Urothelium cell line (cell line): ENCODE measurements around the gene SPEG.
A peak's percentile ranks its signal among the peaks of the same experiment; 100 is the strongest.

Experiments used
- DNase-seq: peaks from one replicate; pipeline ENCODE4 v3.0.0; 2011; ENCODE audit warnings: low spot score, mixed read lengths
- FAIRE-seq: peaks from 2 replicates; lab custom pipeline; 2011; peaks lifted over from hg19 to GRCh38; lab: Jason Lieb, UNC

SPEG gene

DNA sequence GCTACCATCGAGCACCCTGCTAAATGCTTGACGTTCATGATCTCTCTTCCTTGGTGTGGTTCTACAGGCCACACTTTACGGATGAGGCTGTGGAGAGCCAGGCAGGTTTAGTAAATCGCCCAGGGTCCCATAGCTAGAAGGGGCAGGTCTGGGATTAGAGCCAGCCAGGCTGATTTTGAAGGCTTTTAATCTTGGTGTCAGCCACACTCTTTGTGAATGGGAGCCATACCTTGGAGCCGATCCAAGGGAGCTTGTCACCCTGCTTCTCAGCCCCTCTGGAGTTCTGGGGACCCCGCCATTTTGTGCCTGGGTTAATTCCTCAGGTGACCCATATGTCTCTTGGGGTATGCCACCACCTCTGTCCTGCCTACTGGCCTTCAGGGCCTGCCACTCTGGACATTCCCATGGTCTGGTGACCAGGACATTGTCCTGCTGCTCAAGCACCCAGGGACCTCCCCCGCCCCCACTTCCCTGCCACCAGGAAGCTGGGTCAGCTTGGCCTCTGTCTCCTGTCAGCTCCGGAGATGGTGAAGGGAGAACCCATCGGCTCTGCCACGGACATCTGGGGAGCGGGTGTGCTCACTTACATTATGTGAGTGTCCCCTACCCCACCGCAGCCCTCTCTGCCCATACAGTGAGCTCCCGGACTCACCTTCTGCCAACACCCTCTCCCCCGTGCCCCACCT is 56.8 kb downstream of the SPEG start:
- FAIRE-seq (no peak), DNase-seq (no peak)

DNA sequence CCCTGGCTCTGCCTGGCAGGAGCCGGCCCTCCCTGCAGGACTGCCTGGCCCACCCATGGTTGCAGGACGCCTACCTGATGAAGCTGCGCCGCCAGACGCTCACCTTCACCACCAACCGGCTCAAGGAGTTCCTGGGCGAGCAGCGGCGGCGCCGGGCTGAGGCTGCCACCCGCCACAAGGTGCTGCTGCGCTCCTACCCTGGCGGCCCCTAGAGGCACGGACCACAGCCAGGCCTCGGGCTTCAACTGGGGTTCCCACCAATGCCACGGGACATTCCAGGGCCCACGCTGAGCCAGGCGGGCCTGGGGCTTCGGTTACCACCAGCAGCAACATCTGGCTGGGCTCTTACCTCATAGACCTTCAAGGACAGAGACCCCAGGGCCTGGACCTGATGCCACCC is 57.9 kb downstream of the SPEG start:
- no peak for DNase-seq
- FAIRE-seq, result no peak

DNA sequence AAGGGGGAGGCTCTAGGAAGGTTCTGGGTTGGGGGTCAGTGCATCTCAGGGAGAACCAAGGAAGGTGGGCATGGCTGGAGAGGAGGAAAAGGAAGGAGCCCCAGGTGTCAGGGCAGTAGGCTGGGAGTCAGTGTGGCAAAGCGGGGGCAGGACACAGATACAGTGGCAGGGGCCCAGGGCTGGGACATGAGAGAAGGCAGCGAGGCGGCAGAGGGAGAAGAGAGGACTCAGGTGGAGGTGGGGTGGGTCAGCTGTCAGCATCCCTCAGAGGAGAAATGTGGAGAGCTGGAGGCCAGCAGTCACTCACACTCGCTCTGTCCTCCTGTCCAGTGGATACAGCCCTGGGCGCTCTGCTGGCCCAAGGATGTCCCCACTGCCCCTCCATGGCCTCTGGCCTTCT is 58.4 kb downstream of the SPEG start:
- DNase-seq, result no peak
- FAIRE-seq, result no peak

DNA sequence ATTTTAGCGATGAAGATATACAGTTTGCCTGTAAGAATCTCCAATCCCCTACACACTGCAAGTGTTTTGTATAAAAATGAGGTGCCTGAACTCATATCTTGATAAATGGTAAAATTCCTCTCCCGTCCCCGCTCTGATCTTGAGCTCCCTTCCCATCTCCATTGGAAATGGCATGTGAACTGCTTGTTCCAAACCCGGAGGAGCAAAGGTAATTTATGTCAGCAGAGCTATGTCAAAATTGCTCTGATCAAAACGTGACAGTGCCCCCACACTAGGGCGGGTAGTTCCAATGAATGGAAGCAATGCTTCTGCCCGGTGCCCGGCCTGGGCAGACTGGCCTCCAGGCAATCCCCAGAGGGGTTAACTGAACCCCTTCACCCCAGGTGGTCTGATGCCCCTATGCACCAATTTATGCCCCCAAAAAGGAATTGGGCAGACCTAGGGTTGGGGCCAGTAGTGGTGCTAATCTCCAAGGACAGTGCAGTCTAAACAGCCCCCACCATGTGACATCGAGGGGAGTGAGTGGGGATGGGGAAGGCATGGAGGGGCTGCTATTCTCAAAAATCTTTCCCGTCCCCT is 60.4 kb downstream of the SPEG start:
- no peak for DNase-seq
- no peak for FAIRE-seq

DNA sequence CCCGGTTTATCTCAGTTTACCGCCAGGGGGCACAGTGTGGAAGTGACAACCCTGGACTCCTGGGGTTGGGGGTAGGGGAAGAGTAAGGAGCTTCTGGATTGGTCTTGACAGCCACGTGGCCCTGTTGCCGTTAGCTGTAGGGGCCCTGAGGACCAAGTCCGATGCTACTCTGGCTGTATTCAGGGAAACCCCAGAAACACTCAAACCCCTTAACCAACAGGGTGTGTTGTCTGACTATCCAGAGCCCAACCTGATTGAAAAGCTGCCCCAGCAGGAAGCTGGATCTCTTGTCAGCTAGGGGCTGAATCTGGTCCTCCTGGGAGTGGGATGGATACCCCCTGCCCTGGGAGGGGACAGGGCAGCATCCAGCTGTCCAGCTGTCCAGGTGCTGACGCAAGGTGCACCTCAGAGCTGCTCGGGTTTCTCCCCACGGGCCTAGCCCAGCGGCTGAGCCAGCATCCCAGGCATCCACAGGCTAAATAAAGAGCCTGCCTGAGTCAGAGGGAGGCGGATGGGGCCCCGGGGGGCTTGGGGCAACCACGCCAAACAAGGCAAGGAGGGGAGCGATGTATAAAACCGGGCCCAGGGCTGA is 61.0 kb downstream of the SPEG start:
- DNase-seq (peak; percentile 71), FAIRE-seq (no peak)

DNA sequence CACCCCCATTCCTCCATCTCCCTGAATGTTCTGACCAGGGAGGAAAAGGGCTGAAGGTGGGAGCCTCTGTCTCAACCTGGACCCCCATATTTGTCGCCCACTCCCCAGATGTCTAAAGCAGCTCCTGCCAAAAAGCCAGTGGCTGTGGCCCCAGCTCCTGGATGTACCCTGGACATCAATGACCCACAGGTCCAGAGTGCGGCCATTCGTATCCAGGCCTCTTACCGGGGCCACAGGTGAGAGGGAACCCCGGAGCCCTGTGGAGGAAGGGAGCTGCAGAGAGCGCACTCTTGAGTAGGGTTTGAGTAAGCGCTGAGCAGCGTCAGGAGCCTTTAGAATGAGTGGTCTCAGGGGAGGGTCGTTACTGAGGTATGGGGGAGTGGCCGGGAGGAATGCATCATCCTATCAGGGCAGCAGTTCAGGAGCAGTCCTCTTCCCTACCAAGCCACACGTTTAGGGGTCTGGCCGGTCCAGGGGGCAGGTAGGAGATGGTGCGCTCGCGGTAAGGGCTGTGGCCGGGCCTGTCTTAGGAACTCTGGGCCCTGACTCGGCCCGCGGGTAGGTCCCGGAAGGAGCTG is 61.7 kb downstream of the SPEG start:
- DNase-seq, result no peak
- no peak for FAIRE-seq

DNA sequence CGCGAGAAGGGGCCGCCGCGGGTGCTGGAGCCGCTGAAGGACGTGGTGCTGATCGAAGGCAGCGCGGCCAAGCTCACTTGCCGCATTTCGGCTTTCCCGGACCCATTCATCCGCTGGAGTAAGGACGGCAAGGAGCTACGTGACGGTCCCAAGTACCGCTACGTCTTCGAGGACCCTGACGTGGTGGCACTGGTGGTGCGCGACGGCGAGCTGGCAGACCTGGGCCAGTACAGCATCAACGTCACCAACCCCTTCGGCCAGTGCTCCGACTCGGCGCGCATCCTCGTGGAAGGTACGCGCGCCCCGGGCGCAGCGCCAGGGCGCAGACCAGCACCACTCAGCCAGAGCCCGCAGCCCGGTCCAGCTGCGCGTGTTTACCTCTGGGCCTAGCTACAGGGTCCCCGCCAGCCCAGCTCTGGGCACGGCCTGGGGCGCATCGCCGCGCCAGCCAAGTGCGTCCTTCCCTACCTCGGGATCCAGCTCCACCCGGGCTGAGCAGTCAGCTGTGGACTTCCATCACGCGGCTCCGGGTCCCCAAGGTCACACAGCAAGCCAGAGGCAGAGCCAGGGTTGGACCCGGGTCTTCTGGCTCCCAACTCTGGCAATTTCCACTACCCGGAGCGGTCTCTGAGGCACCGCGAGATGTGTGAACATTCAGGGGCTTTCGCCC is 62.3 kb downstream of the SPEG start:
- FAIRE-seq (no peak), DNase-seq (no peak)

DNA sequence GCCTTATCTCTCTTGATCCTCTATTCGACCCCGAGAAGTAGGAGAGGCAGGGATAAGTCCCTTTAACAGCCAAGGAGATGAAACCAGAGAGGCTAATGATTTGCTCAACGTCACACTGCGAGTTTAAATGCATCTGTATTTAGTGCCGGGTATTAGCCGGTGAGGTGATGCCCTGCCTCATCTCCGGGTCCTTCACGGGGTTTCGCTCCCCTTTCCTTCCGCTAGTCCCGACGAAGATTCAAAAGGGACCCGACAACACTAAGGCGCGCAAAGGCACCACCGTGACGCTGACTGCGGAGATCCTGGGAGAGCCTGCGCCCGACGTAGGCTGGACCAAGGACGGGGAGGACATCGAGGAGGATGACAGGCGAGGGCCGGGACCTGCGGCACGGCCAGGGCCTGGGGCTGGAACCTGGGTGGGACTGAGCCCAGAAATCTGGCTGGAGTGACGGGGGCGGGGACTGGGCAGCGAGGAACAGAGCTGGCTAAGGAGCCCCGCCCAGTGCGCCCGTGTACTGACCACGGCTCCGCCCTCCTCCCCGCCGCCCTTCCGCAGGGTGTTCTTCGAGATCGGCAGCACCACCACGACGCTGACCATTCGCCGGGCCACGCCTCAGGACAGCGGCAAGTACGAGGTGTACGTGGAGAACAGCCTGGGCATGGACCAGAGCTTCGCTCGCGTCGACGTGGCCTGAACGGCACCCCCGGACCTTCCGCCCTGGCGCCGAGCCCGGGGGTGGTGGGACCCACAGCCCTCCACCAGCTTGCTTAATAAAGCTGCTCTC is 63.0 kb downstream of the SPEG start:
- peak; percentile 80 for DNase-seq
- peak; percentile 44 for FAIRE-seq

DNA sequence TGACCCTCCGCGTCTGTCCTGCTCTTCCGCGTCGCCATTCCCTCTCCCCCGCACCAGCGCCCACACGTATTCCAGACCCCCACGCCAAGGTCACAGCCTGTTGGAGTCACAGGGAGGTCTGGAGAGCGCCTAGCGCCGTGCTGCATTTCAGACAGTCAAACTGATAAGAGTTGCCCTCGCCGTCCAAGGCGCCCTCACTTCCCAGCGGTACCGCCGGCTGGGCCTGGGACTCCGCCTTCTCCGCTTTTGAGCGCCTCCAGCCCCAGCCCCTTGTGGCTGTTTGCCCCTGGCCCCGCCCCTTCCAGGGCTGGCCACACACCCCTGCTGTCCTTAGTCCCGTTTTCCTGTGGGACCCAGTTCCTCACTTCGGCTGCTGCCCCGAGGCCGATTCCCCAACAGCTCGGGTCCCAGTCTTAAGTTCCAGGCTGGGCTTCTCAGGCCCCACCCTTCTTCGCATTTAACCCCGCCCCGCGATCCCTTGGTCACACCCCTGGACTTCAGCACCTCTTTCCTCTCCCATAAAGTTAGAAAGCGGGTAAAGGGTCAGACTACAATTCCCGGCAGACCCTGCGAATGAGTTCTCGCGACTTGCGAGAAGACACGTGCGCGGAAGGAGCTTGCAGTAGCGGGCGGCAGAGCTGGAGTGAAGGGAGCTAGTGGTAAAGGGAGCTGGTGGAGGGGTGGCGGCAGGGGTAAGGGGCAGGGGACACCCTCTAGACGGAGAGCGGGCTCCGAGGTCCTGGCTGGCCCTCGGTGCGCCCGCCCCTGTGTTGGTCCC is 63.8 kb downstream of the SPEG start, which contains the start of gene GMPPA:
Gene GMPPA, plus strand, starts transcription at position 612 of the 778 bp plus-strand sequence. CDS start 1,085 bp downstream, outside the sequence.
- FAIRE-seq, result peak; percentile 48
- DNase-seq, result peak; percentile 96

DNA sequence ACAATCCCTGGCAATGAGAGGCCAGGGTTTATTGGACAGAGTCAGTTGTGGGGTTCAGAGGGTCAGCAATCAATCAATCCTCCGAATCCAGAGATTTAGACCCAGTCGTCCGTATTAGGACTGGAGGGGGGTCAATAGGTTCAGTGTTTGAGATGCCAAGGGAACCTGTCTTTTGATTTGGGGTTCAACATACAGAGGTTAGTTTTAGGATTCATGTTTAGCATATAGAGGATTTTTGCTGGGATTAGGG is 64.3 kb downstream of the SPEG start:
- FAIRE-seq (no peak), DNase-seq (no peak)

DNA sequence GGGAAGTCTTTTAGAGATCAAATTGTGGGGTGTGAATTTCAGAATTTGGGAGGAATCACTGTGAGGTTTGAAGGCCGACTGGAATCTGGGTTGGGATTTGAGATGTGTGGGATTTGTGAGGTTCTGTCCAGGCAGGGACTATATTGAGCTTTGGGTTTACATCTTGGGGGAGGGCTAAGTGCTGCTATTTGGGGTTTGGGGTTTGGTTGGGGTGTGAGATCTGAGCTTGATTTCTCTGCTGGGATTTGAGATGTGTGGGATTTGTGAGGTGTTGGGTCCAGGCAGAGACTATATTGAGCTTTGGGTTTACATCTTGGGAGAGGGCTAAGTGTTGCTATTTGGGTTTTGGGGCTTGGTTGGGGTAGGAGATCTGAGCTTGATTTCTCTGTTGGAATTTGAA is 64.9 kb downstream of the SPEG start:
- DNase-seq, result no peak
- FAIRE-seq, result no peak

DNA sequence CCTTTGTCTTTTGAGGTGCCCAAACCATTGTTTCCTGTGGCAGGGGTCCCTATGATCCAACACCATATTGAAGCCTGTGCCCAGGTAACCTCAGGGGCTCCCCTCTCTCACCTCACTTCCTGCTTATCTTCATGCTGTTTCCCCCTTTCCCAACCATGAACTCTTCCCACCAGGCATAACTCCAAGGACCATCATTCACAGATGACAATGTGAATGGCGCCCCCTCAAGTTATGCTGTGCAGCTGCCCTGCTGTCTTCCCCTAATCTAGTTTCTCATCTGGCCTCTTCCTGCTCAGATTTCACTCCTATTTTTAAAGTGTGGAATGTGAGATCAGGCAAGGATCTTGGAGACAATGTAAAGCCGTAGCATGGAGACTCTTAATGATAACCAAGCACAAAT is 65.5 kb downstream of the SPEG start:
- no peak for DNase-seq
- no peak for FAIRE-seq

DNA sequence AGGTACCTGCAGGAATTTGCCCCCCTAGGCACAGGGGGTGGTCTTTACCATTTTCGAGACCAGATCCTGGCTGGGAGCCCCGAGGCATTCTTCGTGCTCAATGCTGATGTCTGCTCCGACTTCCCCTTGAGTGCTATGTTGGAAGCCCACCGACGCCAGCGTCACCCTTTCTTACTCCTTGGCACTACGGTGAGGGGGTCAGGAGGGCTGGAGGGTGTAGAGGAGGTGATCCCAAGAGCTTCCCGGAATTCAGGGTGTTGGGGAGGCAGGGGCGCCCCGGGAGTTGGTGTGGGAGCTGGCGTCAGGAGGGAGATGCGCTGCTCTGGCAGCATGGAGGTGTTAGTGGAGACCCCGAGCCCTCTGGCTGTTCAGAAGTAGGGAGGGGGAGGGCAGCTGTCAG is 67.2 kb downstream of the SPEG start:
- DNase-seq, result no peak
- FAIRE-seq, result no peak

DNA sequence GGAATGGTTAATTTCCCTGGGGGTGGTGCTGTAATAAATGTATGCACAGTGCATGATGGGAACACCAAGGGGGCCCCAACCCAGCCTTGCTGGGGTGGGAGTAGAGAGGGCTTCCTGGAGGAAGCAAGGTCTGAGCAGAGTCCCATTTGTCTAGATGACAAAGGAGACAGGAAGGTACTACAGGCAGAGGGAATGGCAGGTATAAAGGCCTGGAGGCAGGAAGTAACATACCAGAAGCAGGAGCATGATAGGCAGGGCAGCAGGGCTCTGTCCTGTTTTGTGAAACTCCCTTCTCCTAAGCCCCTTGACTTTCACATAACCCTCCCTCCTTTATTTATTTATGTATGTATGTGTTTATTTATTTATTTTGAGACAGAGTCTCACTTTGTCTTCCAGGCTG is 68.0 kb downstream of the SPEG start:
- FAIRE-seq, result no peak
- no peak for DNase-seq

DNA sequence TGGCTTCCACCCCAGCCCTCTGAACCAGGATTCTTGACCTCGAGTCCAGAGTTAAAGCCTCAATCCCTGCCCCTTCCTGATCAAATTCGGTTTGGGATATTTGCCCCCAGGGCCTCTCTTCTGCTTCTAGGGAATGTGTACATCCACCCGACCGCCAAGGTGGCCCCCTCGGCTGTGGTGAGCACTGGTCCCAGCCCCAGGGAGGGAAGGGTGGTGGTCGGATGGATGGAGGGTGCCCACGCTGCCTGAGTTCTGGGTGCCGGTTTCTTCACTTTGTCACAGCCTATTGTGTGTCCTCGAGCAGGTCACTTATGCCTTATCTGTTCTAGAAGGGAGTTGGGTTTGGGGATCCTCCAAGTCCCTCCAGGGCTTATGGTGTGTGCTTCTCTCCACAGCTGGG is 70.9 kb downstream of the SPEG start:
- no peak for FAIRE-seq
- no peak for DNase-seq

DNA sequence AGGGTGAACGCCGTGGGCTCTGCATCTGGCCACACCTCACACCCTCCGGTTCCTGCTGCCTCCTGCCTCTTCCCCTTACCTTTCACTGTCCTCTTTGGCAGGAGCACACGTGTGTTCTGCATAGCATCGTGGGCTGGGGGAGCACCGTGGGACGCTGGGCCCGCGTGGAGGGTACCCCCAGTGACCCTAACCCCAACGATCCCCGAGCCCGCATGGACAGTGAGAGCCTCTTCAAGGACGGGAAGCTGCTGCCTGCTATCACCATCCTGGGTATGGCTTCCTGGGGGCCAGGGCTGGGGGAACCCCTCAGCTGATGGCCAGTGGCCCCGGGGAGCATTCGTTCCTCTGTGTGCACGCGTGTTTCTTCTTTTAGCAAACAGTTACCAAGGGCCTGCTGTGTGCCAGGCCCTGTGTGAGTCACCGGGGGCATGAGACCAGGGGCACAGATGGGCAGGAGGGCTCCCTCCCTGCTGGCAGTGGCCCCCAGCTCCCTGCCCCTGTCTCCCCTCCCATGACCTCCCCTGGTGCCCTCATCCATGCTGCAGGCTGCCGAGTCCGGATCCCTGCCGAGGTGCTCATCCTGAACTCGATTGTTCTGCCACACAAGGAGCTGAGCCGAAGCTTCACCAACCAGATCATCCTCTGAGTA is 71.6 kb downstream of the SPEG start:
- DNase-seq (no peak), FAIRE-seq (no peak)

DNA sequence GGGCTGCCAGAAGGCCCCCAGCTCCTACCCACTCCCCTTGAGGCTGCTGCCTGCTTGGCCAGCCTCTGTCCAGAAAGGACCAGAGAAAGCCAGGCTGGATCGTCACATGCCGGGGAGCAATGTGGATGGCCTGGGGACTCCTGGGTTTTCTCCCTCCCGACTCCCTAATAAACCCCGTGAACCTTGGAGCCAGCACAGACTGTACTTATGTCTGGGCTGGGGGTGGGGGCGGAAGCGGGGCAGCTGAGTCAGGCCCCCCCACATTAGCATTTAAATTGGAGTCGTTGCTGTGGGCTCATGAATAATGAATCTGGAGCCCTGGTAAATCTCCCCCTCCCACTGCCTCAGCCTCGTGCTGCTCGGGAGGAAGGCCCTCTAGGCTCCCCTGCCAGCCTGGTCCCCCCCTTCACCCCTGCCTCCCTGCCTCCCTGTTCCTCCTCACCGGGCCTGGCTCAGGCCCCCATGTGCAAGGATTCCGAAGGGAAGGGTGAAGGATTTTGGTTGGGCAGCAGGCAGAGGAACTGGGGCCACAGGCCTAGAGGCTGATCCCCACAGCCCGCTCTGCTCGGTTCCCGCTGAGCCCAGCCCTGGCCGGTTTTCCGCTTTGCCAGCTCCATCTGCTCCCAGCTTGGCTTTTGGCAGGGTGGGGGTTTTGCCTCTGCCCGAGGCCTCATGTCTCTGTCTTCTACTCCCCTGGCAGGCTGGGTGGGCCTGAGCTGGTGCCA is 72.3 kb downstream of the SPEG start:
- FAIRE-seq (no peak), DNase-seq (no peak)

DNA sequence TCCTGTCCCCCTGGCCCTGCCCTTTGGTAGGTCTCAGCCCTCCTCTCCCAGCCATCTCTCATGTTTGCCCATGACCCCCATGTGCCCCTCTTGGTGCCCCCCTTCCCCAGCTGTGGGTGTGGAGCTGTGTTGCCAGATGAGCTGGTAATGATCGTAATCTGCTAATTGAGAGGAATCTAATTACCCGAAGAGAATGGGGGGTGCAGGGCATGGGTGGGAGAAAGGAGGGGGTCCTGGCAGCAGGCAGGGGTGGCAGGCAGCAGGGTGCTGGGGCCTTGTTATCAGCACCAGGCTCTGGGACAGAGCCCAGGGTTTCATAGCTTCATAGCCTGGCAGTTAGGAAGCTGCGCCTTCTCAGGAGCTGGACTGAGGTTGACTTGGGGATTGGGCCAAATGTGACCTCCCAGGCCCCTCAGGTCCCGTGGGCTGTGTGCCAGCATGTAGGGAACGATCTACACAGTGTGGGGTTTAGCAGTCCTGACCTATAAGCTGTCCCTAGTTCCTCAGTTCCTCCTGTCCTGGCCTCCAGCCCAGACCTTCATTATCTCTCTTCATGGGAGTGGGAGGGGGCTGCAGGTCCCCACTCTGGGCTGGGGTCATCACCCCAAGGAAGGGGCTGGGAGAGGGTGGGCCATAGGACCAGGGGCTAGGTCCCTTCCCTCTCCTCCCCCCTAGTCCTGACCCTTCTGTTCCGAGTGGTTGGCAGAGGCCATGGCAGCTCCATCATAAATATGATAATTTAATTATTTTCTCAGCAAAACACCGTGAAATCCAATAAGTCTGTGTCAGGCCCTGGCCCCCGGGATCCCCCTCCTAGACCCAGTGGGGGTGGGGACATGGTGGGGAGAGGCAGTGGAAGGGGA is 73.2 kb downstream of the SPEG start:
- DNase-seq (no peak), FAIRE-seq (no peak)
